VCaP (cell line): Measurements from ENCODE around the gene ZNF324.
"Not testable (repeated sequence)": the region's sequence is repeated elsewhere in the genome, so short reads cannot be mapped to it uniquely, and the experiment has no call there.

Experiments
- H3K27ac ChIP-seq: fragments of 450-650 bp; 2 replicates; pipeline ENCODE4 v1.5.1; 2017
- CTCF ChIP-seq: fragments of 450-650 bp; conservative IDR thresholded peaks from 2 replicates; pipeline ENCODE4 v1.5.1; 2017; ENCODE audit warnings: mild to moderate bottlenecking, moderate library complexity

Gene ZNF324

GRCh38 chr19:58480831-58481230, 14.0 kb downstream of the ZNF324 start:
- TF ChIP-seq CTCF, result no peak
- H3K27ac ChIP-seq, result no peak overlapping the region

GRCh38 chr19:58482372-58482771, 15.5 kb downstream of the ZNF324 start:
- TF ChIP-seq CTCF, result no peak

GRCh38 chr19:58483776-58484175, 16.9 kb downstream of the ZNF324 start:
- H3K27ac ChIP-seq, result no peak overlapping the region
- TF ChIP-seq CTCF, result no peak

More at GRCh38 chr19:58482372-58482771, 15.5 kb downstream of the ZNF324 start:
- no peak overlapping the region for H3K27ac ChIP-seq

DNA sequence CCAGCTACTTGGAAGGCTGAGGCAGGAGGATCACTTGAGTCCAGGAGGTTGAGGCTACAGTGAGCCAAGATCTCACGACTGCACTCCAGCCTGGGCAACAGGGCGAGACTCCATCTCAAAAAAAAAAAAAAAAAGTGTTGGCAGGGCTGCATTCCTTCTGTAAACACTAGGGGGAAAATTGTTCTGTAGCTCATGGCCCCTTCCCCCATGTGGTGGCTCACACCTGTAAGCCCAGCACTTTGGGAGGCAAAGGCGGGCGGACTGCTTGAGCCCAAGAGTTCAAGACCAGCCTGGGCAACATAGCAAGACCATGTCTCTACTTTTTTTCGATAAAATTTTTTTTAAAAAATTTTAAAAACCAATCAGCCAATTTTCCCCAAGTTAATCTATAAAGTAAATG, 17.5 kb downstream of the ZNF324 start:
- not testable (repeated sequence) for H3K27ac ChIP-seq
- 0 out of 2 replicates have a peak, but pooled peaks have one; percentile 11 for TF ChIP-seq CTCF

DNA sequence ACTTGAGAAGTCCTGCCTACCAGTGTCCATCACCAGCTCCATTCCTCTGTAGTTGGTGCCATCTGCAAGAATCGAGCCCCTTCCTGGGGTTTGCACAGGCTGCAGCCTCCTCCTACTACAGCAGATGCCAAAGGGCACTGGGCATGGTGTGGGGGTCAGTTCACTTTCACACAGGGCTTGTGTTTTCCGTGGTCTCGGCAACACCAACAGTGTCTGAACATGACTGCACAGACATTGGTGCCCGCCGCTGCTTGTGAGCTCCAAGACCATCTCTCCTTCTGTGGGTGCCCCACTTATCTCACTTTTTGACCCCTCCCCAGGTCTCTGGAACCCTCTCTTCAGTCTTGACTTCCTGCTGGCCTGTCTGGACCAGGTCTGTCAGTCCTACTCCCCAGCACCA, 24.5 kb downstream of the ZNF324 start:
- no peak overlapping the region for H3K27ac ChIP-seq
- no peak for TF ChIP-seq CTCF

DNA sequence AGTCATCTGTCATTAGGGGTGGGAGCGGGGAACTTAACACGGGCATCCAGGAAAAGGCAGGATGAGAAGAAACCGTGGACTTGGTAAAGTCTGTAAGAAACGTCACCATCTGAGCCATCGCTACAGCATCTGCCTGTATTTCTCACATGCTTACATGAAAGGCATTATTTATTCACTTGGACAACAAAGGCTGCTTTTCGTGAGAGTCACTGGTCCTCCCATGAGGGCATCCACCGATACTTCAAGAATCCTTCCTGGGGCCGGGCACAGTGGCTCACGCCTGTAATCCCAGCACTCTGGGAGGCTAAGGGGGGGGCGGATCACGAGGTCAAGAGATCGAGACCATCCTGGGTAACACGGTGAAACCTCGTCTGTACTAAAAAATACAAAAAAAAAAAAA, 25.4 kb downstream of the ZNF324 start:
- TF ChIP-seq CTCF, result no peak
- no peak overlapping the region for H3K27ac ChIP-seq

- no peak for TF ChIP-seq CTCF
- H3K27ac ChIP-seq, result no peak overlapping the region
These were observed 30.8 kb downstream of the ZNF324 start for GRCh38 chr19:58497634-58498170.
